CD4-positive, alpha-beta T cell treated with Interleukin-15 for 1 hour (primary cell): ENCODE results near the gene TRUB1.
"Not testable (repeated sequence)": the region's sequence is repeated elsewhere in the genome, so short reads cannot be mapped to it uniquely, and the experiment has no call there.

Source experiments
- DNase-seq: peaks from one replicate; pipeline ENCODE4 v3.0.0-alpha.2; 2020

TRUB1 gene

GRCh38 chr10:114925587-114926586 lies 12.1 kb upstream of the TRUB1 start:
- DNase-seq = no peak

- no peak for DNase-seq
Measured at GRCh38 chr10:114928818-114929217, 9.2 kb upstream of the TRUB1 start.

- DNase-seq = no peak
Measured at GRCh38 chr10:114930320-114930719, 7.7 kb upstream of the TRUB1 start.

DNA sequence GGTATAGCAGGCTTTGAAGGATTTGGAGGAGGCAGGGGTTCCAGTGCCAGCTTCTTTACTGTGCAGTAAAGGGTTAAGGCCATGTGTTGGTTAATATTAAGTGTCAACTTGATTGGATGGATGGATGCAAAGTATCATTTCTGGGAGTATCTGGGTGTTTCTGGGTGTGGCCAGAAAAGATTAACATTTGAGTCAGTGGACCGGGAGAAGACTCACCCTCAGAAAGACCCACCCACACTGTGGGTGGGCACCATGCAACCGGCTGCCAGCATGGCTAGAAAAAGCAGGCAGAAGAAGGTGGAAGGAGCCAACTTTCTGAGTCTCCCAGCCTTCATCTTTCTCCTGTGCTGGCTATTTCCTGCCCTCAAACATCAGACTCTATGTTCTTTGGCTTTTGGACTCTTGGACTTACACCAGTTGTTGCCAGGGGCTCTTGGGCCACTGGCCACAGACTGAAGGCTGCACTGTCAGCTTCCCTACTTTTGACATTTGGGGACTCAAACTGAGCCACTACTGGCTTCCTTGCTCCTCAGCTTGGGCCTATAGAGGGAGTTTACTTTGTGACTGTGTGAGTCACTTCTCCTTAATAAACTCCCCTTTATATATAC lies 6.8 kb upstream of the TRUB1 start:
- no peak for DNase-seq

- DNase-seq = no peak
Measured at GRCh38 chr10:114932225-114932624, 5.8 kb upstream of the TRUB1 start.

GRCh38 chr10:114932945-114933344 lies 5.0 kb upstream of the TRUB1 start:
- no peak for DNase-seq

GRCh38 chr10:114933588-114933987 lies 4.4 kb upstream of the TRUB1 start:
- DNase-seq = no peak

- DNase-seq = not testable (repeated sequence)
Measured at GRCh38 chr10:114933995-114934394, 4.0 kb upstream of the TRUB1 start.

DNA sequence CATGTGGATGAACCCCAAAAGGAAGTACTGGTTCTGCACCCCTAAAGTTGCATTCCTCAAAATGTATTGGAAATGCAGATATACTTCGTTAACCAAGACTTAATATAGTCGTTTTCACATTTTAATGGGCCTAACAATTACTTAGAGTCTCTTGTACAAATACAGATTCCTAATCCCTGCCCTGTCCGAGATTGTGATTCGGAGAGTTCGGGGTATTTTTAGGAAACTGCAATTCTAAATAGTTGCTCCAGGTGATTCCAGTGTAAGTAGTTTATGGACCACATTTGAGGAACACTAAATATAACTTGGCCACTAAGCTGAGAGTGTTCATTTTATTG lies 830 bp downstream of the TRUB1 start:
- DNase-seq = no peak

DNA sequence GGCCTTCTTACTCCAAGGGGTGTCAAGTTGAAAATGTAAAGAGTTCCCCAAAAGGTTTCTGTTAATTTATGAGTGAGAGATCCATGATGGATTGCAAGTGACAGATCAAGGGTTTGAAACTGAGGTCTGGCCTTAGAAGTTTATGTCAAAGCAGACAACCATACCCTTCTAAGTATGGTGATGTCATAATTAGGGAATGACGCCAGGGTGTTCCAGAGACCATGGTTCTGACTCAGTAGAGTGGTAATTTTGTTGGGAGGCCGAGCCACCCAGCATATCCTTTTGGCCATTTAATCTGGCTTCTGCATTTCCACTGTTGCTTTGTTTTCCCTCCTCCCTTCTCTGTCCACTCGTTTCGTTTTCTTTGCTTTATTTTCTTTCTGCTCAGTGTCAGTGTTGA lies 2.7 kb downstream of the TRUB1 start:
- DNase-seq = no peak

- DNase-seq = no peak
Measured at GRCh38 chr10:114943000-114943399, 5.0 kb downstream of the TRUB1 start.

GRCh38 chr10:114953047-114953446 lies 15.1 kb downstream of the TRUB1 start:
- DNase-seq = no peak

GRCh38 chr10:114955984-114956383 lies 18.0 kb downstream of the TRUB1 start:
- DNase-seq = no peak

DNA sequence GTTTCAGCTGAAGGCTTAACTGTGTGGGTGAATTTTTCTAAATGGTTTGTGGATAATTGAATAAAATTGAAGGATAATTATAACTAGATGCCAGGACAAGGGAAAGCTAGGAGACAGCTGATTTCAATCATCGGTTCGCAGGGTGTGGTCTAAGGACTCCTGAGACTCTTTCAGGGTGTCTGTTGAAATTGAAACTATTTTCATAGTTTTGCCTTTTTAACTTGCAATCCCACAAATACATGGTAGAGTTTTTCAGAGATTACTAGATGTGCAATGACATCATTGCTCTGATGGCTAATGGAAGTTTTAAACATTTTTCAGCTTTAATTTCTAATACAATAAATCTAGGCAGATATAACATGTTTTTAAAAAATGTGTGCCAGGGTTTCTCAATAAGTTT lies 18.5 kb downstream of the TRUB1 start:
- no peak for DNase-seq

DNA sequence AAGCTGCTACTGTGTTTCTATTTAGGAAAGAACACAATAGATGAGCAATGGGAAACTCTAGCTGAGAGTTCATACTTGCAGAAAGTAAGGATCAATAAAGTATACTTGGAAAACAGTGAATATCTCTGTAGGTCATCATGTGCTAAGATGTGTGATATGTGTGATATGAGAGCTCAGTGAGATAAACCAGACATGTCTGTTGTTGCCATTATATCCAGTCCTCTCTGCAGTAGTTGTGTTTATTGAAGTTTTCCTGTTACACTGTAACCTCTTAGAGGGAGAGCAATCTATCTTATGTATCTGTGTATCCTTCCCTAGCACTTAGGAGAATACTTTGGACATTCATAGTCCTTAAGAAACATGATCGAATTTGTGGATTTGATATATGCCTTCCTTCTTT lies 19.1 kb downstream of the TRUB1 start:
- no peak for DNase-seq

GRCh38 chr10:114957673-114958072 lies 19.7 kb downstream of the TRUB1 start:
- DNase-seq = no peak

GRCh38 chr10:114962441-114962840 lies 24.4 kb downstream of the TRUB1 start:
- DNase-seq = no peak

DNA sequence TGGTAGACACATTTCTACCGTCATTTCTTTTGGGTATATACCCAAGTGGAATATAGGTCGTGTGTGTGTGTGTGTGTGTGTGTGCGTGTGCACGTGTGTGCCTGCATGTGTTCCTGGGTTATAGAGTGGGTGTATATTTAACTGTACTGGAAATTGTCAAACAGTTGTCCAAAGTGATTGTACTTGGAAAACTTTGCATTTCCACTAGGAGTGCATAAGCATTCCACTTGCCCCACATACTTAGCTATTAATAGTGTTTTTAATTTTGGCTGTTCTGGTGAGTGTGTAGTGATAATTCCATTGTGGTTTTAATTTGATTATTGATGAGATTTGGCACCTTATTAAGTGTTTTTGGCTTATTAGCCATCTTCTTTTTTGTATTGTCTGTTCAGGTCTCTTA lies 25.9 kb downstream of the TRUB1 start:
- DNase-seq = no peak

DNA sequence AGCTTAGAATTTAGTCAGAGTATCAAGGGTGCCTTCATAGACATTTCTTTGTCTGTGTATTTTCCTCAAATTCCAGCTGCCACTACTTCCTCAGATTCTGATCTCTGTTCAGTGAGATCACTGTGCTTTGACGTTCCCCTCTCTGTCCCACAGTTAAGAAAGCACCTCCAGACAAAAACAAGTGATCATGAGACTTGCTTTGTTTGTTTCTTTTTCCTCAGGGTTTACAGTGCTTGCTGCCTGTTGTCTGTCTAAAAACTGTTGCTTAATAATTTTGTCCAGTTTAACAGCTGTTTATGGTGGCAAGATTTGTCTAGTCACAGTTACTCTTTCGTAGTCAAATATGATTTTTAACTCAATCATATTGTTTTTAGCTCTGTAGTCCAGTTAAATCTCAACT lies 29.1 kb downstream of the TRUB1 start:
- DNase-seq = no peak

- DNase-seq = no peak
Measured at GRCh38 chr10:114970515-114970914, 32.5 kb downstream of the TRUB1 start.

GRCh38 chr10:114973306-114973705 lies 35.3 kb downstream of the TRUB1 start:
- DNase-seq = no peak

DNA sequence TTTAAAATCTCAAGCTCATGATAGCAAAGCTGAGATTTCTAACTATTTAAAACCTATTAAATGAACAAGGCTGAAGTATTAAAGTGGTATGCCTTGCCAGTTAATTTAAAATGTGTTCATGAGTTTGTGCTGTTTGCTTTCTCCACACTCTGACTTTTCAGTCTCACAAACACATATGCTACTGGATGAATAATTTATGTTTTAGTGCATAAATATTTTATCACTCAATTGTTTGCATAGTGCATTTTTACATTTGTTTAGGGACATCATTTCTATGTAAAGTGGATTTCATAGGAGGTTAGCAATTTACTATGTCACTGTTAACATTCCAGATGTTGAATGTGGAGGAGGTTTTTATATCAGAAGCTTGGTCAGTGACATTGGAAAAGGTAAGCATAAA lies 36.0 kb downstream of the TRUB1 start:
- DNase-seq = no peak

DNA sequence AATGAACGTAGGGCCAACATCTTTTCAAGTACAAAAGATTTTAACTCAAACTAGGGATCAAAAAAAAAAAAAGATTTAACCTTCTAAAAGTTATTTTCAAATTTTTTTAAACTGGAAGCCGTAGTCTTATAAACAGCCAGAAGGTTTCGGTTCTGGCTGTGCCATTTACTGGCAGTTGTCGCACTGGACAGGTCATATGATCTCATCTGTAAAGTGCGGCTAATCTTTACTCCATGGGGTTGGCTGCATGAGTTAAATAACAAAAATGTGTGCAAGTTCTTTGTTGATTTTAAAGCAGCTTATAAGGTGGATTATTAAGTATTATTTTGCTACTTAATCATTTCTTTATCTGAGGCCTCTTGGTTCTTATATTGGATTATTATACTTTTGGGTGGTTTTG lies 36.6 kb downstream of the TRUB1 start:
- DNase-seq = no peak

GRCh38 chr10:114975091-114975490 lies 37.1 kb downstream of the TRUB1 start:
- no peak for DNase-seq

DNA sequence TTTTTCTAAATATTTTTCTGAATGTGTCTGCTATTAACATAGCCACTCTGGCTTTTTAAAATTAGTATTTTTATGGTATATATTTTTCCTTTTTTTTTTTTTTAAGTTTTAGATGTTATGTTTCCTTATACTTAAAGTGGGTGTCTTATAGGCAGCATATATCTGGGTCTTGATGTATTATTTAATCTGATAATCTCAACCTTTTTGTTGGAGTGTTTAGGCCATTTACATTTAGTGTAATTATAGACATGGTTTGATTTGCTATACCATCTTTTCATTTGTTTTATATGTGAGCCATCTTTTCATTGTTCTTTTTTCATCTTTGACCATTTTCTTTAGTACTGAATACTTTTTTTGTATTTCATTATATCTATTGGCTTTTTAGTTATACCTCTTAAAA lies 45.0 kb downstream of the TRUB1 start:
- DNase-seq = no peak
